ENCODE results near the gene TBX3.
"Not testable (repeated sequence)": the region's sequence is repeated elsewhere in the genome, so short reads cannot be mapped to it uniquely, and the experiment has no call there.

TBX3 gene

GRCh38 chr12:114684098-114684869 is at the start of gene TBX3:
TBX3 (minus strand) TSS chr12:114684175; CDS start chr12:114683200, 975 bp downstream.
- no peak for FAIRE-seq
- TF ChIP-seq POLR2A (IDR thresholded peaks at IDR 0.05; ENCODE audit: low read depth, low read length): peak; percentile 54
- DNase-seq (ENCODE audit: insufficient read length, low spot score): peak; percentile 71

- TF ChIP-seq POLR2A (IDR thresholded peaks at IDR 0.05; ENCODE audit: low read depth, low read length): no peak
- FAIRE-seq (no peak), DNase-seq (ENCODE audit: insufficient read length, low spot score) (no peak)
Measured at GRCh38 chr12:114732426-114733030, 48.6 kb upstream of the TBX3 start.

DNA sequence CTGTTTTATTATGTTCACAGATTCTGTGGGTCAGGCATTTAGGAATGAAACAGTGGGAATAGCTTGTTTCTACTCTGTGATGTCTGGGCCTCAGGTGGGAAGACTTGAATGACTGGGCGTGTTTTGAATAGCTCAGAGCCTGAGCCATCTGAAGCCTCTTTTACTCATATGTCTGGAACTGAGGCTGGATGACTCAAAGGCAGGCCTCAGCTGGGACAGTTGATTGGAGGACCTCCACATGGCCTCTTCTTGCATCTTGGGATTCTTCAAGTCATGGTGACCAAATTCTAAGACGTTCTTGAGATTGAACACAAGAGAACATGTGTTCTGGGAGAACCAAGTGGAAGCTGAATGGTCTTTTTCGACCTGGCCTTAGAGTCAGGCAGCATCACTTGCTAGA is 45.8 kb upstream of the TBX3 start:
- DNase-seq (ENCODE audit: insufficient read length, low spot score) (no peak), FAIRE-seq (no peak)
- no peak for TF ChIP-seq POLR2A (IDR thresholded peaks at IDR 0.05; ENCODE audit: low read depth, low read length)

GRCh38 chr12:114726092-114726710 is 42.2 kb upstream of the TBX3 start:
- no peak for TF ChIP-seq POLR2A (IDR thresholded peaks at IDR 0.05; ENCODE audit: low read depth, low read length)
- DNase-seq (ENCODE audit: insufficient read length, low spot score) (no peak), FAIRE-seq (no peak)

GRCh38 chr12:114722176-114722575 is 38.2 kb upstream of the TBX3 start:
- not testable (repeated sequence) for FAIRE-seq; DNase-seq (ENCODE audit: insufficient read length, low spot score)

- DNase-seq (ENCODE audit: insufficient read length, low spot score): no peak
- TF ChIP-seq POLR2A (IDR thresholded peaks at IDR 0.05; ENCODE audit: low read depth, low read length): no peak
- no peak for FAIRE-seq
Measured at GRCh38 chr12:114721266-114721665, 37.3 kb upstream of the TBX3 start.

DNA sequence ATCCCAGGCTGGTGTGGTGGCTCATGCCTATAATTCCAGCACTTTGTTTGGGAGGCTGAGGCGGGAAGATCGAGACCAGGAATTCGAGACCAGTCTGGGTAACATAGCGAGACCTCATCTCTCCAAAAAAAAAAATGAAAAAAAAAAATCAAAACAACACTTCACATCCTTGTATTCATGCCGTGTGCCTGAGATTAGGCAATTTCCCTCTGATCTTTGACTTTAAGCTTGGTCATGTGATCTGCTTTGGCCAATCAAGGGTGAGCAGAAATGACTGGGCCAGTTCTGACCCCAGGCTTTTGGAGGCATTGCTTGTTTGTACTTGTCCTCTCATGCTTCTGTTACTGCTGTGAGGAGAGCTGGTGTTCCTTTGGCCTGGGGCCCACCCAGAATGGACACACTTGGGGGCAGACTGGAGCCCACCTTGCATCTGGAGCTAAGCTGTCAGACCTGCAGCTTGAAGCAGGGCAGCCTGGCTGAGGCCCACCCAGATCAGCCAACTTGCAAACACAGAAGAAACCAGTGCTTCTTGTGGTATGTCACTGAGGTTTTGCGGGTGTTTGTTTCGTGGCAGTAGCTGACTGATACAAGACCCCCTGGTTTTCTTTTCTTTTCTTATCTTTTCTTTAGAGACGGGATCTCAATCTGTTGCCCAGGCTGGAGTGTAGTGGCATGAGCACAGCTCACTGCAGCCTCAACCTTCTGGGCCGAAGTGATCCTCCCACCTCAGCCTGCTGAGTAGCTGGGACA is 29.7 kb upstream of the TBX3 start:
- no peak for TF ChIP-seq POLR2A (IDR thresholded peaks at IDR 0.05; ENCODE audit: low read depth, low read length)
- FAIRE-seq (no peak), DNase-seq (ENCODE audit: insufficient read length, low spot score) (no peak)

DNA sequence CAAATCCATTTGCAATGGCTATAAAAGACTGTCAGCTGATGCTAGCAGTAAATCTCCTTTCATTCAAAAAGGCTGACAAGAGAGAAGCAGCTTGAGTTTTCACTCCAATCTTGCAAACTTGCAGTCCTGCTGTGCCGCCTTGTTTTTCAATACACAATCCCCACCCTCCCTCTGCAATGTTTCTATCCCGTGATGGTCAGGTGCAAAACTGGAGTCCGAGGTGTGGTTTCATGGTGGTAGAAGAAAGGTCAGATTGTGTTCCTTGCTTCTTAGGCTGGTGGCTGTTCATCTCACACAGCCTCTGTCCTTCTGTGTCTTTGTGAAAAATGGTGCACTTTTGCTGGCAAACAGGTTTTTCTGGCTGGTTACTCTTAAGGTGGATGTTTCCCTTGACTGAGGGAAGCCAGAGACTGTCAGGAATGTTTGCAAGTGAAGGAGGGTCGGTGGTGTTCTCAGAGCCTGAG is 27.7 kb upstream of the TBX3 start:
- FAIRE-seq: no peak
- DNase-seq (ENCODE audit: insufficient read length, low spot score): no peak
- no peak for TF ChIP-seq POLR2A (IDR thresholded peaks at IDR 0.05; ENCODE audit: low read depth, low read length)

GRCh38 chr12:114710151-114710550 is 26.2 kb upstream of the TBX3 start:
- DNase-seq (ENCODE audit: insufficient read length, low spot score): no peak
- FAIRE-seq: no peak
- TF ChIP-seq POLR2A (IDR thresholded peaks at IDR 0.05; ENCODE audit: low read depth, low read length): no peak

GRCh38 chr12:114709112-114709511 is 25.1 kb upstream of the TBX3 start:
- no peak for DNase-seq (ENCODE audit: insufficient read length, low spot score)
- no peak for FAIRE-seq
- TF ChIP-seq POLR2A (IDR thresholded peaks at IDR 0.05; ENCODE audit: low read depth, low read length): no peak

GRCh38 chr12:114708598-114708997 is 24.6 kb upstream of the TBX3 start:
- FAIRE-seq; DNase-seq (ENCODE audit: insufficient read length, low spot score): not testable (repeated sequence)

GRCh38 chr12:114704096-114704495 is 20.1 kb upstream of the TBX3 start:
- no peak for TF ChIP-seq POLR2A (IDR thresholded peaks at IDR 0.05; ENCODE audit: low read depth, low read length)
- no peak for FAIRE-seq
- no peak for DNase-seq (ENCODE audit: insufficient read length, low spot score)

GRCh38 chr12:114703060-114703493 is 19.1 kb upstream of the TBX3 start:
- no peak for FAIRE-seq
- no peak for DNase-seq (ENCODE audit: insufficient read length, low spot score)
- TF ChIP-seq POLR2A (IDR thresholded peaks at IDR 0.05; ENCODE audit: low read depth, low read length): no peak

GRCh38 chr12:114702462-114702861 is 18.5 kb upstream of the TBX3 start:
- DNase-seq (ENCODE audit: insufficient read length, low spot score) (no peak), FAIRE-seq (no peak)
- no peak for TF ChIP-seq POLR2A (IDR thresholded peaks at IDR 0.05; ENCODE audit: low read depth, low read length)
